A172 (cell line): ENCODE measurements around the gene SCT. TPM values are rescaled to one million over a fixed set of nuclear protein-coding genes. Genes with fewer than 3 reads are reported as not detected.

Experiments
- DNase-seq: peaks from one replicate; pipeline ENCODE4 v3.0.0-alpha.2; 2015; ENCODE audit warnings: low spot score
- total RNA-seq: library from RNA; depleted of rRNA; stranded (reverse); fragments of >200 nt; shearing (Covaris generic); gene quantifications from 2 replicates; pipeline ENCODE4 v1.2.3, GENCODE V29; 2014

Gene SCT
- total RNA-seq, 1 experiment from 2014 or later, result not detected

GRCh38 chr11:643849-644738 lies 17.1 kb upstream of the SCT start:
- DNase-seq, result no peak

GRCh38 chr11:643366-643765 lies 16.4 kb upstream of the SCT start:
- DNase-seq, result no peak

GRCh38 chr11:641806-642370 lies 14.9 kb upstream of the SCT start:
- DNase-seq, result no peak

GRCh38 chr11:640021-640706 lies 13.2 kb upstream of the SCT start:
- DNase-seq, result no peak

GRCh38 chr11:639332-639955 lies 12.5 kb upstream of the SCT start:
- no peak for DNase-seq

- no peak for DNase-seq
These were observed 11.8 kb upstream of the SCT start for GRCh38 chr11:638631-639331.

- DNase-seq, result no peak
These were observed 10.9 kb upstream of the SCT start for GRCh38 chr11:637593-638521.

- no peak for DNase-seq
These were observed 10.3 kb upstream of the SCT start for GRCh38 chr11:637333-637592.

- no peak for DNase-seq
These were observed 9.7 kb upstream of the SCT start, which contains the start of gene DRD4 for GRCh38 chr11:636511-637332. Gene DRD4 (plus strand): TSS chr11:637269. CDS start chr11:637305, 36 bp downstream.

GRCh38 chr11:635945-636510 lies 9.0 kb upstream of the SCT start:
- no peak for DNase-seq

- no peak for DNase-seq
These were observed 3.9 kb upstream of the SCT start for GRCh38 chr11:630871-631270.

GRCh38 chr11:629237-629583 lies 2.2 kb upstream of the SCT start:
- peak; percentile 33 for DNase-seq

GRCh38 chr11:628056-628455 lies 1.1 kb upstream of the SCT start:
- DNase-seq, result no peak

- DNase-seq, result no peak
These were observed 261 bp upstream of the SCT start for GRCh38 chr11:627308-627576.

GRCh38 chr11:625636-626268 lies 1.2 kb downstream of the SCT start:
- DNase-seq, result no peak

- DNase-seq, result no peak
These were observed 2.0 kb downstream of the SCT start, which contains the start of gene CDHR5 for GRCh38 chr11:624705-625635. Gene CDHR5 (minus strand): TSS chr11:624955. CDS start chr11:624902, 53 bp downstream.

GRCh38 chr11:623999-624704 lies 2.8 kb downstream of the SCT start:
- DNase-seq, result peak; percentile 85
